Left lung (tissue), 10 donors: Measurements from ENCODE around the gene LKAAEAR1. TPM values are rescaled to one million over a fixed set of nuclear protein-coding genes. Genes with fewer than 3 reads are reported as not detected.

Experiments used
- ATAC-seq: fragments of 200-7000 bp; cut with Tn5 transposase; one replicate; pipeline ENCODE4 v1.9.1; 2020; ENCODE audit warnings: moderate library complexity
- DNase-seq, 4 donors: peaks; one replicate each; pipeline ENCODE4 v3.0.0-alpha.2; 2013 to 2020
- H3K27ac ChIP-seq, 2 donors: fragments of 200-600 bp; sonication (generic) in 1 of 2; one replicate each; pipeline versions ENCODE4 v1.5.0 to v1.8.0; 2020 to 2021
- H3K27me3 ChIP-seq, 2 donors: fragments of 200-600 bp; sonication (generic) in 1 of 2; one replicate each; pipeline versions ENCODE4 v1.5.0 to v1.8.0; 2020 to 2021
- H3K36me3 ChIP-seq, 2 donors: fragments of 200-600 bp; sonication (generic) in 1 of 2; one replicate each; pipeline versions ENCODE4 v1.5.0 to v1.8.0; 2020 to 2021
- H3K4me1 ChIP-seq, 2 donors: fragments of 200-600 bp; one replicate each; pipeline ENCODE4 v1.8.0; 2021
- H3K4me3 ChIP-seq, 2 donors: fragments of 200-600 bp; sonication (generic) in 1 of 2; one replicate each; pipeline versions ENCODE4 v1.5.0 to v1.8.0; 2020 to 2021; ENCODE audit warnings: mild to moderate bottlenecking in 1 of 2
- H3K9me3 ChIP-seq, 2 donors: fragments of 200-600 bp; sonication (generic) in 1 of 2; one replicate each; pipeline versions ENCODE4 v1.5.0 to v1.8.0; 2020 to 2021
- intact Hi-C, 2 donors: fragments of 100-400 bp; cut with DNase I; formaldehyde crosslinking; loops; one replicate each; pipeline versions ENCODE4 v1.11.2 to v1.14.2; 2022
- polyA plus RNA-seq, 6 donors: library from polyadenylated mRNA; unstranded; fragments of 120-200 nt; gene quantifications; one replicate each; pipeline ENCODE4 v1.2.1, GENCODE V29; 2013; ENCODE audit not compliant: insufficient read length in 6 of 6
- total RNA-seq, 2 donors: library from RNA; stranded (reverse); fragmentation: NEBNext Ultra II Directional; extraction: Animal tissue kit (Norgen Biotek cat#: 25700); gene quantifications; one replicate each; pipeline ENCODE4 v1.2.1, GENCODE V29; 2021
- TF ChIP-seq, protein P1 (sequence below), 2 donors: fragments of 200-600 bp; sonication (generic) in 1 of 2; IDR thresholded peaks; one replicate each; pipeline versions ENCODE4 v1.5.0 to v1.8.0; 2021; ENCODE audit warnings: antibody characterized with exemption in 2 of 2
- donor health status: DM: no; HTN: yes; CAD: no.
- donor health status: DM: no; HTN: no; CAD: no.

Gene LKAAEAR1
- total and polyA plus RNA-seq, 8 donors = 0.38 to 0.70 (median 0.45) TPM; not detected in 1

DNA sequence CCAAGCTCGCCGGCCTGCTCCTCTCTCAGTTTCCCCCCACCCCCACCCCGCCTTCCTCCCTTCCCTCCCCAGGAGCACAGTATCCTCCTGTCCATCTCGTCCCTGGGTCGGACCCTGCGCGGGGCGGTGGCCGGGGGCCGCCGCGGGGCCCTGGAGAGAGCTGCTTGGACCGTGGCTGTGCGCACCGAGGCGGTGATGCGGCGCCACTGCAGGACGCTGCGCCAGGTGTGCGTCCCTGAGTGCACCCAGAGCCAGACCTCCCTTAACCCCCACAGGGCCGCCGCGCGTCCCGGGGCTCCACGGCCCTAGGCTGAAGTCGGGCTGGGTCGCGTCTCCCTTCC is 46.0 kb downstream of the LKAAEAR1 start:
- Histone ChIP-seq H3K9me3 (no peaks in the 10 kb centered on the region), H3K27me3 (peaks cover 32 to 73% of the 10 kb centered on the region in 2 donors), H3K4me3 (peak overlapping the region; percentile 38 to 53), H3K27ac (peak overlapping the region; percentile 76 to 78), H3K4me1 (peaks cover 21 to 50% of the 10 kb centered on the region in 2 donors), H3K36me3 (peaks cover 0 to 24% of the 10 kb centered on the region in 2 donors)
- no peak for DNase-seq
- TF ChIP-seq, protein P1, sequence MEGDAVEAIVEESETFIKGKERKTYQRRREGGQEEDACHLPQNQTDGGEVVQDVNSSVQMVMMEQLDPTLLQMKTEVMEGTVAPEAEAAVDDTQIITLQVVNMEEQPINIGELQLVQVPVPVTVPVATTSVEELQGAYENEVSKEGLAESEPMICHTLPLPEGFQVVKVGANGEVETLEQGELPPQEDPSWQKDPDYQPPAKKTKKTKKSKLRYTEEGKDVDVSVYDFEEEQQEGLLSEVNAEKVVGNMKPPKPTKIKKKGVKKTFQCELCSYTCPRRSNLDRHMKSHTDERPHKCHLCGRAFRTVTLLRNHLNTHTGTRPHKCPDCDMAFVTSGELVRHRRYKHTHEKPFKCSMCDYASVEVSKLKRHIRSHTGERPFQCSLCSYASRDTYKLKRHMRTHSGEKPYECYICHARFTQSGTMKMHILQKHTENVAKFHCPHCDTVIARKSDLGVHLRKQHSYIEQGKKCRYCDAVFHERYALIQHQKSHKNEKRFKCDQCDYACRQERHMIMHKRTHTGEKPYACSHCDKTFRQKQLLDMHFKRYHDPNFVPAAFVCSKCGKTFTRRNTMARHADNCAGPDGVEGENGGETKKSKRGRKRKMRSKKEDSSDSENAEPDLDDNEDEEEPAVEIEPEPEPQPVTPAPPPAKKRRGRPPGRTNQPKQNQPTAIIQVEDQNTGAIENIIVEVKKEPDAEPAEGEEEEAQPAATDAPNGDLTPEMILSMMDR (IDR thresholded peaks at IDR 0.05) = no peak
- intact Hi-C loops = no loop called here
- ATAC-seq = peak; percentile 4

DNA sequence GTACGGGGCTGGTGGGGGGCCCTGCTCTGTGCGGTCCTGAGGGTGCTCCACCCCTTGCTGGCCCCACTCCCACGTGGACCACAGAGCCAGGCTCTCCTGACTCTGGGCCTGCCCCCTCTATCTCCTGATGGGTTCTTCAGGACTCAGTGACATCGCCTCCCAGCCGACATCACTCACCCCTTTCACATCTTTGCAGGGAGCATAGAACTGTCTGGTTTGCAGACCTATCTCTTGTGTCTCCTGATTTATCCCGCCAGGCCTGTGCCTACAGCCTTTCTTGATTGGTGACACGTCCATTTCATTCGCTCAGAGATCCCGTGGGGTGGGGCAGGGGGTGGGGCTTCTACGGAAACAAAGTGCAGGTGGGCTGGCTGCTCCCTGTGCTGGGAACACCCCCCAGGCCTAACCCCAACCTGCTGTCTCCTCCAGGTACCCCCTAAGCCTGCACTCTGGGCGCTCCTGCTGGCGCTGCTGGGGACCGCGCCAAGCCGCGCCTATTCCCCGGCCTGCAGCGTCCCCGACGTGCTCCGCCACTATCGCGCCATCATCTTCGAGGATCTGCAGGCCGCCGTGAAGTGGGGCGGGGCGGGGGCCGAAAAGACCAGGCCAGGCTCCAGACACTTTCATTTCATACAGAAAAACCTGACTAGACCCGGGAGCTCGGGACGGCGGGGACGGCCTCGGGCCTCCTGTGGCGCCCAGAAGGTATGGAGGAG is 46.5 kb downstream of the LKAAEAR1 start:
- no peak for DNase-seq
- Histone ChIP-seq H3K36me3 (peaks cover 0 to 29% of the 10 kb centered on the region in 2 donors), H3K27ac (peak overlapping the region in 1 of 2 donors; percentile 76), H3K4me1 (peaks cover 21 to 50% of the 10 kb centered on the region in 2 donors), H3K9me3 (no peaks in the 10 kb centered on the region), H3K27me3 (peaks cover 32 to 69% of the 10 kb centered on the region in 2 donors), H3K4me3 (peak overlapping the region in 1 of 2 donors; percentile 53)
- no peak for ATAC-seq
- intact Hi-C loops = no loop called here
- TF ChIP-seq, protein P1 (IDR thresholded peaks at IDR 0.05) = no peak

DNA sequence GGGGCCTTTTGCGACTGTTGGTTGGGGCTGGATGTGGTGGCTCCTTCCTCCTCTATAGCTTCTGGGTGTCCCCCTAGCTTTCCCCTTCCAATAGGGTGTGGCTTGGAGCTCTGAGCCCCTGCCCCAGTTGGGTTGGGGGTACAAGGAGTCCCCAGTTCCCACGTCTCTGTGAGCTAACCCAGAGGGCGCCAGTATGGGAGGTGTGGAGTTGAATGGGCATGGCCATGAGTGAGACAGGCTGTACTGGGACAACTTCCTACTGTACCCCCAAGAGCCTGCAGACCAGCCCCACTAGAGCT is 47.0 kb downstream of the LKAAEAR1 start:
- ATAC-seq (no peak), DNase-seq (no peak)
- no peak overlapping the region for H3K27ac ChIP-seq
- peaks cover 18 to 47% of the 10 kb centered on the region in 2 donors for H3K4me1 ChIP-seq
- no peaks in the 10 kb centered on the region for H3K9me3 ChIP-seq
- H3K27me3 ChIP-seq = peaks cover 28 to 64% of the 10 kb centered on the region in 2 donors
- no peak overlapping the region for H3K4me3 ChIP-seq
- TF ChIP-seq, protein P1 (IDR thresholded peaks at IDR 0.05) = no peak
- H3K36me3 ChIP-seq = peaks cover 0 to 35% of the 10 kb centered on the region in 2 donors
- intact Hi-C loops = no loop called here

DNA sequence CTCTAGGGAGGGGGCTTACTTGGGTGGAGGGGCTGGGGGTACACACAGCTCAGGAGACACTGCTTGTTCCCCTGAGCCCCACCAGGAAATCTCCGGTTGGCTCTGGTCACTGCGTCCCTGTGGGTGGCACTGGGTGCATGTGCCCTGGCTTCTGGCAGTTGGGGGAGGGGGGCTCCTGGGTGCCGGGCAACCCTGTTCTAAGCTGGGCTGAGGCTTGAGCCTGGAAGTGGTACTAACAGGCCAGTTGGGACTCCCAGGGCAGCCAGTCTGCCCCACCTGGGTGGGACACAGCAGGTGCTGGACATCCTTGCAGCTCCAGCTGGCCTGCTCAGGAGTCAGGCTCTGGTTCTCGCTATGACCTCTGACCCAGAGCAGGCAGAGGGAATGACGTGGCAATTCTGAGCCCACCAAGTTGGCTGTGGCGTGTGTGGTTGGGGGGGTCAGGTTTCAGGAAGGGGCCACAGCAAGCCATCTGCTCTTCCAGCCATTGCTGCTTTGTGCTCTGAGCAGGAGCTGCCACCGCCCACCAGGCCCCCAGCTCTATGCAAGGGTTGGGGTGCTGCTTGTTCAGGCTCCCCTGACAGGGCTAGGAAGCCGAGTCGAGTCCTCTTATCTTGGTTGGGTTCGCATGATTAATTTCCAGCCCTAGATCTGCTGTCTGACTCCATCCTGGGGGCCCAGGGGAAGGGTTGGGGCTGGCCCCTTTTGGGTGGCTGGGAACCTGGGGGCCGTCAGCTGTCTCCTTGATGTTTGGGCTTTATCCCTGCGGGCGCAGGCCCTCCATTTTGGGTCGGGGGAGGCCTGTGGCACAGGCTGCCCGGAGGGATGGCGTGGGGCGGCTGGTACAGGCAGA is 47.6 kb downstream of the LKAAEAR1 start:
- Histone ChIP-seq H3K9me3 (no peaks in the 10 kb centered on the region), H3K27ac (no peak overlapping the region), H3K4me1 (peaks cover 12 to 41% of the 10 kb centered on the region in 2 donors), H3K4me3 (no peak overlapping the region), H3K27me3 (peaks cover 23 to 58% of the 10 kb centered on the region in 2 donors), H3K36me3 (peaks cover 0 to 40% of the 10 kb centered on the region in 2 donors)
- TF ChIP-seq, protein P1 (IDR thresholded peaks at IDR 0.05) = no peak
- intact Hi-C loops = no loop called here
- DNase-seq (no peak), ATAC-seq (no peak)

DNA sequence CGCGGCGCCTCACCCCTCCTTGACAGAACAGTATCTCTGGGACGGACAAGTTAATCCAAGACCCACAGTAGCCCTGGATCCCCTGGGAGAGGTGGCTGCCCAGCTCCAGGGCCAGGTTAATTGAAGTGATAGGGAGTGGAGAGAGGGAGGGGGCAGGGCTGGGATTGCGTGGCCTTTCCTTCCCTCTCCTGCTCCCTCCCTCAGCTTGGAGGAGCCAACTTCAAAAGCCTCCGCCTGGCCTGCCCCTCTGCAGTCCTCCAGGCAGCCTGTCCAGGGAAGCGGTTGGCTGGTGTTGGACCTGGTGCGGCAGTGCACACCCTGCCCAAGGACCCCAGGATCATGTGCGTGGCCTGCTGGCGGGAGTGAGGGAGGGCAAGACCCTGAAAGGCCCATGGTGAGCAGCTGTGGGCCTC is 48.3 kb downstream of the LKAAEAR1 start, which contains the start of gene C20orf204:
Gene C20orf204, plus strand, starts transcription at position 250 of the 413 bp plus-strand sequence. Its CDS starts 142 bp downstream, at position 392.
- H3K27me3 ChIP-seq = peaks cover 18 to 52% of the 10 kb centered on the region in 2 donors
- no peak for DNase-seq
- intact Hi-C loops = no loop called here

More for the DNA sequence above, 48.3 kb downstream of the LKAAEAR1 start, which contains the start of gene C20orf204:
- TF ChIP-seq, protein P1 (IDR thresholded peaks at IDR 0.05) = no peak
- no peak within 1 kb of the TSS for H3K4me3 ChIP-seq
- no peak for ATAC-seq
- H3K9me3 ChIP-seq = no peaks in the 10 kb centered on the region
- peaks cover 10 to 35% of the 10 kb centered on the region in 2 donors for H3K4me1 ChIP-seq
- H3K36me3 ChIP-seq = peaks cover 0 to 47% of the 10 kb centered on the region in 2 donors
- H3K27ac ChIP-seq = no peak within 1 kb of the TSS
